ENCODE results near the gene SYTL2.
"Not testable (repeated sequence)": the region's sequence is repeated elsewhere in the genome, so short reads cannot be mapped to it uniquely, and the experiment has no call there.

SYTL2 gene

GRCh38 chr11:85810871-85811611, at the start of gene SYTL2:
SYTL2 (minus strand) TSS chr11:85811141; CDS start chr11:85757725, 53,416 bp downstream.
- no peak for DNase-seq

GRCh38 chr11:85859541-85859940, 48.6 kb upstream of the SYTL2 start:
- not testable (repeated sequence) for DNase-seq

- DNase-seq, result no peak
Measured at GRCh38 chr11:85857098-85857497, 46.2 kb upstream of the SYTL2 start.

GRCh38 chr11:85855341-85855656, 44.4 kb upstream of the SYTL2 start, which contains the start of gene CCDC83:
CCDC83 (plus strand) TSS chr11:85855383; CDS start chr11:85865124, 9,741 bp downstream.
- DNase-seq, result no peak

GRCh38 chr11:85854557-85855340, 43.8 kb upstream of the SYTL2 start:
- DNase-seq, result peak; percentile 65

- DNase-seq, result no peak
Measured at GRCh38 chr11:85854212-85854556, 43.2 kb upstream of the SYTL2 start.

GRCh38 chr11:85853541-85853940, 42.6 kb upstream of the SYTL2 start:
- DNase-seq, result not testable (repeated sequence)

GRCh38 chr11:85852754-85853153, 41.8 kb upstream of the SYTL2 start:
- DNase-seq, result not testable (repeated sequence)

- no peak for DNase-seq
Measured at GRCh38 chr11:85848556-85848955, 37.6 kb upstream of the SYTL2 start.

- no peak for DNase-seq
Measured at GRCh38 chr11:85848006-85848405, 37.1 kb upstream of the SYTL2 start.

GRCh38 chr11:85847436-85847835, 36.5 kb upstream of the SYTL2 start:
- DNase-seq, result no peak

- no peak for DNase-seq
Measured at GRCh38 chr11:85845124-85845631, 34.2 kb upstream of the SYTL2 start.

GRCh38 chr11:85844439-85845123, 33.6 kb upstream of the SYTL2 start:
- no peak for DNase-seq

- no peak for DNase-seq
Measured at GRCh38 chr11:85843929-85844328, 33.0 kb upstream of the SYTL2 start.

- DNase-seq, result not testable (repeated sequence)
Measured at GRCh38 chr11:85840932-85841331, 30.0 kb upstream of the SYTL2 start.

GRCh38 chr11:85835729-85836128, 24.8 kb upstream of the SYTL2 start:
- no peak for DNase-seq

- DNase-seq, result no peak
Measured at GRCh38 chr11:85835263-85835662, 24.3 kb upstream of the SYTL2 start.

GRCh38 chr11:85831050-85831449, 20.1 kb upstream of the SYTL2 start:
- no peak for DNase-seq

- no peak for DNase-seq
Measured at GRCh38 chr11:85829172-85829571, 18.2 kb upstream of the SYTL2 start.

- no peak for DNase-seq
Measured at GRCh38 chr11:85828640-85828978, 17.7 kb upstream of the SYTL2 start.

GRCh38 chr11:85827748-85828639, 17.1 kb upstream of the SYTL2 start:
- DNase-seq, result no peak

GRCh38 chr11:85826116-85826855, 15.3 kb upstream of the SYTL2 start:
- DNase-seq, result no peak

Data from NCI-H2029 treated with DMSO at 0.1 percent for 48 hours (cell line).